Cardiac septum (tissue), 1 donor: ENCODE data around the gene CMTM5. TPM values are rescaled to one million over a fixed set of nuclear protein-coding genes. Genes with fewer than 3 reads are reported as not detected.

Experiments
- DNase-seq: peaks from one replicate; pipeline ENCODE4 v3.0.0-alpha.2; 2020; ENCODE audit warnings: low spot score
- intact Hi-C: fragments of 100-400 bp; cut with DNase I; formaldehyde crosslinking; loops from one replicate; pipeline ENCODE4 v1.14.0; 2022
- total RNA-seq: library from RNA; stranded (reverse); fragmentation: NEBNext Ultra II Directional; extraction: Animal tissue kit (Norgen Biotek cat#: 25700); gene quantifications from one replicate; pipeline ENCODE4 v1.2.1, GENCODE V29; 2021
- donor health status: DM: no; HTN: no; CAD: no.

Gene CMTM5
- total RNA-seq, 1 donor from 2014 or later: not detected

- DNase-seq: no peak
- intact Hi-C loops: no loop called here
Measured at GRCh38 chr14:23356662-23357061, 20.2 kb upstream of the CMTM5 start.

DNA sequence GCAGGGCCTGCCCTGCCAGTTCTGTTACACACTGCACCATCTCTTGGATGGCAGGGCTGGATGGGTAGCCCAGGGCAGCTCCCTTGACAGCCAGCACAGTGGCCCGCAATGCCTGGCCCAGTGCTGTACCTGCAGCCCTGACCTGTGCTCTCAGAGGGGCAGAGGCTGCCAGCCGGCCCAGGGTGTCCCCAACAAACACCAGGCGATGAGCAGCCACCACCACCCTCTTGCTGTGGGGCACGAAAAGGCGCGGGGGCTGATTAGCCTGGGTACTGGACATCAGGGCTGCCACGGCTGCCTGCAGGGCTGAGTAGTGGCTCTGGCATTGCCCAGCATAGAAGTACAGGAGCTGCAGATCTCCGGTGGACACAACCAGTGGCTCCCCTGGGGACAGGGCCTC lies 19.6 kb upstream of the CMTM5 start:
- DNase-seq: no peak
- intact Hi-C loops: no loop called here

DNA sequence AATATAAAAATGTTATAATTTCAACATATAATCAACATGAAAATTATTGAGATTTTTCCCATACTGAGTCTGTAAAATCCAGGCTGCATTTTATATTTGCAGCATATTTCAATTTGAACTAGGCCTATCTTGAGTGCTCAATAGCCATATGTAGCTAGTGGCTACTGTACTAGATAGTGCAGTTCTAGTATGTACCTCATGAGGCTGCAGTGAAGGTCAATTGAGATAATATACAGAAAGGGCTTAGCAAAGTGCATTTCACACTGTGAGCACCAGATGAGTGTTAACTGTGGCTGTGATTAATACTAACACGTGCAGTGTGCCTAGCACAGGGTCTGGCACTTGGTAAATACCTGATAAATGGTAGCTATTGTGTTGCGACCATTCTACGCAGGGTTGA lies 18.8 kb upstream of the CMTM5 start:
- intact Hi-C loops: no loop called here
- no peak for DNase-seq

GRCh38 chr14:23358553-23359166 lies 18.2 kb upstream of the CMTM5 start:
- intact Hi-C loops: no loop called here
- DNase-seq: no peak

- DNase-seq: no peak
- intact Hi-C loops: no loop called here
Measured at GRCh38 chr14:23359167-23359626, 17.6 kb upstream of the CMTM5 start.

- no peak for DNase-seq
- intact Hi-C loops: loop anchor here (10.0 kb wide), 1 partner anchor 95 kb away; no protein-coding TSS in a partner anchor
Measured at GRCh38 chr14:23359722-23360447, 17.0 kb upstream of the CMTM5 start.

GRCh38 chr14:23360496-23360895 lies 16.4 kb upstream of the CMTM5 start:
- intact Hi-C loops: loop anchor here (10.0 kb wide), 1 partner anchor 96 kb away; no protein-coding TSS in a partner anchor
- peak; percentile 66 for DNase-seq

DNA sequence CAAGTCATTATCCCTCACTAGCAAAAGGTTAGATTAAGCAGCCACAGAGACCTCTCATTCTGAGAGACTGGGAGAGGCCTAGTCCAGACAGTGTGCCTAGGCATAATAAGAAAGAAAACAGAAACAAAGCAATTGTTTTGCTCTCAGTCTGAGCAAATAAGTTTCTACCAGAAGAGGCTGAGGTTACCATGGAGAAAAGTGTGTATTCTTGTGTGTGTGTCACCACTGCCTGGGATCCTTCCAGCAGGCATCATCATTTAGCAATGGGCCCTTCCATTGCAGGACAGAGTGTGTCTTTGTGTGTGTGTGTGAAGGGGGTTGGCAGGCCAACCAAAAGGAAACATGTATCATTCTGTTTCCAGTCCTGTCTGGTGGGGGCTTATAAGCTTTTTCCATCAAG lies 15.5 kb upstream of the CMTM5 start:
- intact Hi-C loops: loop anchor here (10.0 kb wide), 1 partner anchor 97 kb away; no protein-coding TSS in a partner anchor
- DNase-seq: peak; percentile 19

DNA sequence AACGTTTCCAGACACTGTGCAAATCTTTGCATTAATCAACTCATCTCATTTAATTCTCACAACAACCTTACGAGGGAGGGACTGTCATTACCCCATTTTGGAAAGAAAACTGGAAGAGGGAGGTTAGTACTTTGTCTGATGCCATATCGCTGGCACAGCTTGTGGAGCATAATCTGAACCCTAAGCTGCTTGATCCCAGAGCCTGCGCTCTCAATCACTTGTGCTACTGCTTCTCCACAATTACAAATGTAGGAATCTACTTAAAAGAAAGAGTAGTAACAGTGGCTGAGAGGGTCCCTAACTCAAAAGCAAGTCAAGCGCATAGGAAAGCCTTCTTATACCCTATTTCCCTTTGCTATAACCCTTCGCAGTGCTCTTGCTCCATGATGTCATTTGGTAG lies 15.1 kb upstream of the CMTM5 start:
- intact Hi-C loops: loop anchor here (10.0 kb wide), 1 partner anchor 97 kb away; no protein-coding TSS in a partner anchor
- no peak for DNase-seq

- peak; percentile 17 for DNase-seq
- intact Hi-C loops: loop anchor here (10.0 kb wide), 1 partner anchor 97 kb away; no protein-coding TSS in a partner anchor
Measured at GRCh38 chr14:23362200-23362599, 14.6 kb upstream of the CMTM5 start.

DNA sequence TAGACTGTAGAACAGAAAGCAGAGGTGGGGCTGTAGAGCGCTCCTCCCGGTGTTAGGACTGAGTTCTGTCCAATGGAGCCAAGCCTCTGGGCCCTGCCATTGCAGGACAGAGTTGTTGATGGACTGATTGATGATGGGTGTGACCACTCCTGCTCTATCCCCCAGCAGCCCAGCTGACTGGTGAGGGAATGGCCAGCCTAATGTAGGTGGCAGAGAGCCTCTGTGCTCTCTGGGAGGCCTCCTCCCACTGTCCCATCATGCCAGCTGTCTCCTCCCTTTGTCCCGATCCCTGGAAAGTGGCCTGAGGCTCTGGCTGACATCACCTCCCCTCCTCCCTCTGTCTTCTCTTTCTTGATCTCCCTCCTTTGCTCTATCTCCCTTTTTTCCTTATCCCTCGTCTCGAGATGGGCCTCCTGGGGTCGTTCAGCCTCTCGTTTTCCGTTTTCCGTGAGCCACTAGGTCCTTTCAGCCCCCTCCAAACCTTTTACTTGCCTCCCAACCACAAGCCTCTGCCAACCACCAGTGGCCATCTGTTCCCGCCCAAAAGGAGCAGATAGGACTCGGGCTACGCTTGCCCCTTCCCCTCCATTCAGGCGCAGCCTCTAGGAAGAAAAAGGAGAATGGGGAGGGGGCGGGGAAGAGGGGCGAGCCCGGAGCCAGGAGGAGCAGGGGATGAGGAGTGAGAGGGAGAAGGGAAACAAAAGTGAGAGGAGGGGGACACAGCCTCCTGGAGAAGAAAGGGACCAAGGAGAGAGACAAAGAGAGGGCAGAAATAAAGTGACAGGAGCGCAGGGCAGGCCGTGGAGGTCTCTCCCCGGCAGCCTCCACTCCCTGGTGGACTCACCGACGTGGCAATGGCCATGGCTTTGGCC lies 12.4 kb upstream of the CMTM5 start:
- DNase-seq: peak; percentile 73

GRCh38 chr14:23365036-23365731 lies 11.7 kb upstream of the CMTM5 start, which contains the start of gene EFS:
TSS of gene EFS (minus strand) at chr14:23365172. CDS start at chr14:23365025, 147 bp downstream.
- intact Hi-C loops: loop anchor here (10.0 kb wide), 1 partner anchor 100 kb away; no protein-coding TSS in a partner anchor
- DNase-seq: peak; percentile 72

More for the DNA sequence above, 12.4 kb upstream of the CMTM5 start:
- intact Hi-C loops: loop anchor here (10.0 kb wide), 1 partner anchor 100 kb away; no protein-coding TSS in a partner anchor

GRCh38 chr14:23365732-23366425 lies 11.0 kb upstream of the CMTM5 start:
- DNase-seq: no peak
- intact Hi-C loops: loop anchor here (10.0 kb wide), 1 partner anchor 101 kb away; no protein-coding TSS in a partner anchor

DNA sequence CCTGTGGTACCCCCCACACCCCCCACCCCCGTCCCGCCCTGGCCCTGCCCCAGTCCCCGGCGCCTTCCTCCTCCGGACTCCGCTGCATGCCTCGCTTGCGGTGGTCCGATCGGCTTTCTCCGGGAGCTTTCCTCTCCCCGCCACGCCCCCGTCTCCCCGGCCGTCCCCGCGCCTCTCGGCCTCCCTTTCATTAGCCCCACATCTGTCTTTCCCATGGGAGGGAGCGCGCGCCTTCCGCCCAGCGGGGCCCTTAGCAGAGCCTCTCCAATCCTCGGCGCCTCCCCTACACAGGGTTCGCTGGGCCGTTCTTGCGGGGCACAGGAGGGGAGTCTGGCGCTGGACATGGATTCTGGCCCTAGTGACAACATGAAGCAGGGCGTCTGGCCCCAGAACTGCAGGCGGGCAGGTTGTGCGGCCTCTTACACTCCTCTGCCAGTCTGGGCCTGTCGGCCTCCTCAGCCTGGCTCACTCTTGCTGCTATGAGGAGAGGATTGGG lies 10.4 kb upstream of the CMTM5 start:
- no peak for DNase-seq
- intact Hi-C loops: loop anchor here (10.0 kb wide), 1 partner anchor 102 kb away; no protein-coding TSS in a partner anchor

DNA sequence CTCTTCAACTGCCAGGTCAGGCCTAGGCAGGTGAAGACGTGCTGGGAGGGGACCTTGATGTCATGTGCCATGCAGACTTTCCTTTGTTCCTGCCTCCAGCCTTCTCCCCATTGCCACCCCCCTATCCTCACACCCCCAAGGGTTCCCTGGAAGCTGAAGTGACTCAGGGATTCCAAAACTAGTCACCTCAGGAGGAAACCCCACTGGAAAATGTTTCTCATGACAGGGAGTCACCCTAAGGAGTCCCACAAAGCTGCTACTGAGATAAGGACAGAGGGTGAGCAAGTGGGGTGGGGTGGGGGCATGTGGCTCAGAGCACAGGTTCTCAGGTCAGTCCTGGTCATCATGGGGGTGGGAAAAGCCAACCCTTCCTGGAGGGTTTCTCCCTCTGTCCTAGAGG lies 6.6 kb upstream of the CMTM5 start:
- intact Hi-C loops: no loop called here
- DNase-seq: no peak

- intact Hi-C loops: no loop called here
- DNase-seq: no peak
Measured at GRCh38 chr14:23371865-23372264, 5.0 kb upstream of the CMTM5 start.

GRCh38 chr14:23372509-23372908 lies 4.3 kb upstream of the CMTM5 start, which contains the start of gene IL25:
TSS of gene IL25 (plus strand) at chr14:23372809.
- intact Hi-C loops: no loop called here
- DNase-seq: no peak

- intact Hi-C loops: no loop called here
- no peak for DNase-seq
Measured at GRCh38 chr14:23373041-23373440, 3.8 kb upstream of the CMTM5 start.
